Skeletal muscle tissue (tissue), 4 donors: ENCODE data around the gene KRTAP20-2. TPM values are rescaled to one million over a fixed set of nuclear protein-coding genes. Genes with fewer than 3 reads are reported as not detected.

Experiments used
- H3K27ac ChIP-seq: one replicate; pipeline ENCODE4 v1.7.0; 2013; ENCODE audit warnings: mild to moderate bottlenecking, low read depth, low read length, inconsistent platforms
- H3K27me3 ChIP-seq, 3 donors: one replicate each; pipeline ENCODE4 v1.7.0; 2013; ENCODE audit warnings: low read length in 3 of 3; ENCODE audit not compliant: control insufficient read depth in 3 of 3, insufficient read depth in 3 of 3
- H3K36me3 ChIP-seq, 3 donors: one replicate each; pipeline ENCODE4 v1.7.0; 2013; ENCODE audit warnings: low read length in 3 of 3; ENCODE audit not compliant: control insufficient read depth in 3 of 3, insufficient read depth in 3 of 3
- H3K4me1 ChIP-seq, 3 donors: one replicate each; pipeline ENCODE4 v1.7.0; 2013; ENCODE audit warnings: low read length in 3 of 3, mild to moderate bottlenecking in 3 of 3; ENCODE audit not compliant: control insufficient read depth in 3 of 3, insufficient read depth in 3 of 3
- H3K4me3 ChIP-seq, 3 donors: one replicate each; pipeline ENCODE4 v1.7.0; 2013; ENCODE audit warnings: low read length in 3 of 3
- H3K9ac ChIP-seq, 3 donors: one replicate each; pipeline ENCODE4 v1.7.0; 2013; ENCODE audit warnings: low read length in 3 of 3, mild to moderate bottlenecking in 3 of 3, moderate library complexity in 2 of 3, low read depth in 1 of 3
- H3K9me3 ChIP-seq, 3 donors: one replicate each; pipeline ENCODE4 v1.7.0; 2013; ENCODE audit warnings: low read length in 3 of 3; ENCODE audit not compliant: control insufficient read depth in 3 of 3
- total RNA-seq: library from RNA; depleted of rRNA; stranded (reverse); fragments of >200 nt; gene quantifications from one replicate; pipeline ENCODE4 v1.2.3, GENCODE V29; 2014
- donor health status: Osteomylitis.

The KRTAP20-2 gene
- not detected for total RNA-seq

- no peaks in the 10 kb centered on the region for H3K36me3 ChIP-seq
- no peak within 1 kb of the TSS for H3K27ac ChIP-seq
- H3K9me3 ChIP-seq: no peaks in the 10 kb centered on the region
- no peak within 1 kb of the TSS for H3K4me3 ChIP-seq
- no peak within 1 kb of the TSS for H3K9ac ChIP-seq
- H3K27me3 ChIP-seq: no peaks in the 10 kb centered on the region
- no peaks in the 10 kb centered on the region for H3K4me1 ChIP-seq
These were observed at the start of gene KRTAP20-2 for GRCh38 chr21:30634906-30635305. Gene KRTAP20-2 (plus strand): TSS chr21:30635206. CDS start chr21:30635264, 58 bp downstream.

- no peaks in the 10 kb centered on the region for H3K36me3 ChIP-seq
- no peak within 1 kb of the TSS for H3K9ac ChIP-seq
- no peaks in the 10 kb centered on the region for H3K27me3 ChIP-seq
- H3K4me1 ChIP-seq: no peaks in the 10 kb centered on the region
- H3K9me3 ChIP-seq: no peaks in the 10 kb centered on the region
- no peak within 1 kb of the TSS for H3K4me3 ChIP-seq
- H3K27ac ChIP-seq: no peak within 1 kb of the TSS
These were observed 44.7 kb upstream of the KRTAP20-2 start, which contains the start of gene KRTAP22-2 for GRCh38 chr21:30590297-30590696. Gene KRTAP22-2 (minus strand): TSS chr21:30590397.

- Histone ChIP-seq H3K4me3 (no peak within 1 kb of the TSS), H3K9ac (no peak within 1 kb of the TSS), H3K4me1 (no peaks in the 10 kb centered on the region), H3K9me3 (no peaks in the 10 kb centered on the region), H3K27ac (no peak within 1 kb of the TSS), H3K27me3 (no peaks in the 10 kb centered on the region), H3K36me3 (no peaks in the 10 kb centered on the region)
These were observed 42.9 kb upstream of the KRTAP20-2 start, which contains the start of gene KRTAP6-3 for GRCh38 chr21:30592140-30592539. Gene KRTAP6-3 (plus strand): TSS chr21:30592440. CDS start chr21:30592446, 6 bp downstream.

GRCh38 chr21:30598802-30599201 is 36.2 kb upstream of the KRTAP20-2 start, which contains the start of gene KRTAP6-2:
Gene KRTAP6-2 (minus strand): TSS chr21:30598902. CDS start chr21:30598874, 28 bp downstream.
- H3K4me1 ChIP-seq: no peaks in the 10 kb centered on the region

GRCh38 chr21:30600787-30601186 is 34.2 kb upstream of the KRTAP20-2 start, which contains the start of gene KRTAP22-1:
Gene KRTAP22-1 (plus strand): TSS chr21:30601087.
- H3K4me1 ChIP-seq: no peaks in the 10 kb centered on the region
- H3K4me3 ChIP-seq: no peak within 1 kb of the TSS
- no peaks in the 10 kb centered on the region for H3K27me3 ChIP-seq
- H3K9me3 ChIP-seq: no peaks in the 10 kb centered on the region
- no peaks in the 10 kb centered on the region for H3K36me3 ChIP-seq
- H3K27ac ChIP-seq: no peak within 1 kb of the TSS
- no peak within 1 kb of the TSS for H3K9ac ChIP-seq

More at GRCh38 chr21:30598802-30599201, 36.2 kb upstream of the KRTAP20-2 start, which contains the start of gene KRTAP6-2:
- Histone ChIP-seq H3K36me3 (no peaks in the 10 kb centered on the region), H3K9ac (no peak within 1 kb of the TSS), H3K27me3 (no peaks in the 10 kb centered on the region), H3K4me3 (no peak within 1 kb of the TSS), H3K27ac (no peak within 1 kb of the TSS), H3K9me3 (no peaks in the 10 kb centered on the region)

GRCh38 chr21:30605968-30606367 is 29.0 kb upstream of the KRTAP20-2 start:
- H3K9me3 ChIP-seq: no peaks in the 10 kb centered on the region
- no peak overlapping the region for H3K9ac ChIP-seq
- H3K4me1 ChIP-seq: no peaks in the 10 kb centered on the region
- H3K27me3 ChIP-seq: no peaks in the 10 kb centered on the region
- H3K36me3 ChIP-seq: no peaks in the 10 kb centered on the region
- H3K27ac ChIP-seq: no peak overlapping the region
- H3K4me3 ChIP-seq: no peak overlapping the region

GRCh38 chr21:30612132-30612531 is 22.9 kb upstream of the KRTAP20-2 start:
- no peaks in the 10 kb centered on the region for H3K27me3 ChIP-seq
- no peaks in the 10 kb centered on the region for H3K36me3 ChIP-seq
- H3K9me3 ChIP-seq: no peaks in the 10 kb centered on the region
- H3K4me1 ChIP-seq: no peaks in the 10 kb centered on the region
- H3K9ac ChIP-seq: no peak overlapping the region
- no peak overlapping the region for H3K4me3 ChIP-seq
- H3K27ac ChIP-seq: no peak overlapping the region

- no peaks in the 10 kb centered on the region for H3K4me1 ChIP-seq
- H3K27me3 ChIP-seq: no peaks in the 10 kb centered on the region
- no peak within 1 kb of the TSS for H3K9ac ChIP-seq
- H3K36me3 ChIP-seq: no peaks in the 10 kb centered on the region
- no peak within 1 kb of the TSS for H3K4me3 ChIP-seq
- no peaks in the 10 kb centered on the region for H3K9me3 ChIP-seq
- H3K27ac ChIP-seq: no peak within 1 kb of the TSS
These were observed 21.2 kb upstream of the KRTAP20-2 start, which contains the start of gene KRTAP6-1 for GRCh38 chr21:30613836-30614235. Gene KRTAP6-1 (minus strand): TSS chr21:30613930. CDS start chr21:30613904, 26 bp downstream.

- no peaks in the 10 kb centered on the region for H3K27me3 ChIP-seq
- no peak overlapping the region for H3K27ac ChIP-seq
- no peaks in the 10 kb centered on the region for H3K9me3 ChIP-seq
- H3K4me1 ChIP-seq: no peaks in the 10 kb centered on the region
- H3K36me3 ChIP-seq: no peaks in the 10 kb centered on the region
- no peak overlapping the region for H3K4me3 ChIP-seq
- no peak overlapping the region for H3K9ac ChIP-seq
These were observed 19.8 kb upstream of the KRTAP20-2 start for GRCh38 chr21:30615199-30615598.

GRCh38 chr21:30616125-30616524 is 18.9 kb upstream of the KRTAP20-2 start, which contains the start of gene KRTAP20-1:
Gene KRTAP20-1 (plus strand): TSS chr21:30616425. CDS start chr21:30616455, 30 bp downstream.
- H3K4me3 ChIP-seq: no peak within 1 kb of the TSS
- no peak within 1 kb of the TSS for H3K27ac ChIP-seq
- no peaks in the 10 kb centered on the region for H3K9me3 ChIP-seq
- H3K9ac ChIP-seq: no peak within 1 kb of the TSS
- H3K36me3 ChIP-seq: no peaks in the 10 kb centered on the region
- H3K4me1 ChIP-seq: no peaks in the 10 kb centered on the region
- H3K27me3 ChIP-seq: no peaks in the 10 kb centered on the region
